Measurements from ENCODE around the gene DDX10.
"Not testable (repeated sequence)": the region's sequence is repeated elsewhere in the genome, so short reads cannot be mapped to it uniquely, and the experiment has no call there.

Gene DDX10

DNA sequence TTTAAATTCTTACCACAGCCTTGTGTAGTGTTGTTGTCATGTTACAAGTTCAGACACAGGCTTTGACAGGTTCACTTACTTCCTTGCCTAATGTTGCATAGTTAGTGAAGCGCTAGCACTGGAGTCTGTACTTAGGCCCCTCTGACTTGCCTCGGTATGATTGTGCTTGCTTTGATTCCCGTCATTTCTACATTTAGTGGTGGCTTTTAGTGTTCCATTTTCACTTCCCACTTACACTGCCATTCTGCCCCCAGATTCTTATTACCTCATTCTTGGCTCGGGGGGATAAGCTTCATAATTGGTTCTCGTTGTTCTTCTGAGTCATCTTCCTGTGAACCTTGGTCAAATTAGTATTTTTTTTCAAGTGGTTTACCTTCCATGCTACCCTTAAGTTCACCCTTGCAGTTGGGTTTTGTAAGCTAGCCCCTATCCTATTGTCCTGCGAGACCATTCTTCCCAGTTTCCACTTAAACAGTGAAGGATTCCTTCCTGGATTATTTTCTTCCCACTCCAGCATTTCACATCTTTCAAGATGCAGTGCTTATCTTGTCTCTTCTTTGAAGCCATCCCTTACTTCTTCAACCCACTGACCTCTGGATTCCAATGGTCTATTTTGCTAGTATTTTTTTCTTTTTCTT is 68.7 kb downstream of the DDX10 start:
- no peaks in the 10 kb centered on the region for H3K36me3 ChIP-seq (ENCODE audit: control insufficient read depth, insufficient read depth, low read length)
- H3K27ac ChIP-seq (ENCODE audit: low read depth, low read length), result no peak overlapping the region
- no peak overlapping the region for H3K4me3 ChIP-seq (ENCODE audit: low read length)

DNA sequence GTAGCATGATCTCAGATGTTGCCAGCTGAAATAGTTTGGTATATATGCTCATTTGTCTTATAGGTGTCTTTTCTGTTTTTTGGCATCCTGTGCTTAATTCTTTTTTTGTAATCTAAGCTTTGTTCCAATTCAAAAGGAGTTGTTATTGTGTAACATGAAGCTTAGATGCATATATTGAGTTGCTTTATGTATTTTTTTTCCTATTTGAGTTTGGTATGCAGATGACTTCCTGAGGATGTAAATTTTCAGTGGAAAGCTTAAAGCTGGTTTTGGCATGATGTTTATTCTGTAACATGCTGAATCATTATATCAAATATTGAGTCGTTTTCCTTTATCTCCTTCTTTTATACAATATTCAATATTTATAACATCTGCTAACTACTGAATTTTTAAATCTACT is 69.4 kb downstream of the DDX10 start:
- Histone ChIP-seq H3K4me1 (ENCODE audit: control insufficient read depth, insufficient read depth, low read length) (no peaks in the 10 kb centered on the region), H3K27me3 (ENCODE audit: control insufficient read depth, insufficient read depth, low read length) (no peaks in the 10 kb centered on the region), H3K4me3 (ENCODE audit: low read length) (no peak overlapping the region), H3K9ac (ENCODE audit: low read length) (no peak overlapping the region), H3K27ac (ENCODE audit: low read depth, low read length) (no peak overlapping the region), H3K36me3 (ENCODE audit: control insufficient read depth, insufficient read depth, low read length) (no peaks in the 10 kb centered on the region)

More for the DNA sequence above, 68.7 kb downstream of the DDX10 start:
- H3K27me3 ChIP-seq (ENCODE audit: control insufficient read depth, insufficient read depth, low read length), result no peaks in the 10 kb centered on the region
- H3K9ac ChIP-seq (ENCODE audit: low read length), result no peak overlapping the region
- no peaks in the 10 kb centered on the region for H3K4me1 ChIP-seq (ENCODE audit: control insufficient read depth, insufficient read depth, low read length)

DNA sequence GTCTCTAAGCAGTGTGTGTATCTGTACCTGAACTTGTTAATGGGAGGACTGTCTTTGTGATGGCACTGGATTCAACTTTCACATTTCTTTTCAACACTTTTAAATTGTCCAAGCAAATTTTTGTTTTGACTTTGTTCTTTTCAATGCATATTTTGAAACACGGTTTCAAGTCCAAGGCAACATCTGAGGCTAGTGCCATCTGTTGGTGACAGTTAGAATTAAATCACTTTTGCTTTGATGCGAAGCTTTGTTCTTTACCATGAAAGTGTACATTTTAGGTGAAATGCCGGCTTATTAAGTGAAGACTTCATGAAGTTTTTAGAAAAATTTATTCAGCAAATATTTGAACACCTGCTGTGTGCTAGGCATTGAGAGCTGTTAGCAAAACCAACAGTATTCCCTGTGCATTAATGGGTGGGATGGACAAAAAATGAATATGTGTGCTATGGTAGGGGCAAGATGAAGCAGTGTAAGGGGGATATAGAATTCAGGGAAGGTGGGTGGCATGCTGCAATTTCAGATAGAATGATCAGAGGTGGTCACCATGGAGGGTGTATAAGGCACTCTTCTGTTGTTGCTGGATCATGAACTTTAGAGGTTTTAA is 70.2 kb downstream of the DDX10 start:
- Histone ChIP-seq H3K27ac (ENCODE audit: low read depth, low read length) (no peak overlapping the region), H3K36me3 (ENCODE audit: control insufficient read depth, insufficient read depth, low read length) (no peaks in the 10 kb centered on the region), H3K9ac (ENCODE audit: low read length) (no peak overlapping the region), H3K4me3 (ENCODE audit: low read length) (no peak overlapping the region), H3K27me3 (ENCODE audit: control insufficient read depth, insufficient read depth, low read length) (no peaks in the 10 kb centered on the region), H3K4me1 (ENCODE audit: control insufficient read depth, insufficient read depth, low read length) (no peaks in the 10 kb centered on the region)

DNA sequence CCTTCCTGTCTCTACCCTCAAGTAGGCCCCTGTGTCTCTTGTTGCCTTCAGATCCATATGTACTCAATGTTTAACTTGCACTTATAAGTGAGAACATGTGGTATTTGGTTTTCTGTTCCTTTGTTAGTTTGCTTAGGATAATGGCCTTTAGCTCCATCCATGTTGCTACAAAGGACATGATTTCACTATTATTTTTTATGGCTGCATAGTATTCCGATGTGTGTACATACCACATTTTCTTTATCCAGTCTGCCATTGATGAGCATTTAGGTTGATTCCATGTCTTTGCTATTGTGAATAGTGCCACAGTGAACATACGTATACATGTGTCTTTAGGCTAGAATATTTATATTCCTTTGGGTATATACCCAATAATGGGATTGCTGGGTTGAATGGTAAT is 75.3 kb downstream of the DDX10 start:
- not testable (repeated sequence) for H3K9ac ChIP-seq (ENCODE audit: low read length); H3K27ac ChIP-seq (ENCODE audit: low read depth, low read length); H3K4me1 ChIP-seq (ENCODE audit: control insufficient read depth, insufficient read depth, low read length); H3K27me3 ChIP-seq (ENCODE audit: control insufficient read depth, insufficient read depth, low read length); H3K36me3 ChIP-seq (ENCODE audit: control insufficient read depth, insufficient read depth, low read length); H3K4me3 ChIP-seq (ENCODE audit: low read length)

DNA sequence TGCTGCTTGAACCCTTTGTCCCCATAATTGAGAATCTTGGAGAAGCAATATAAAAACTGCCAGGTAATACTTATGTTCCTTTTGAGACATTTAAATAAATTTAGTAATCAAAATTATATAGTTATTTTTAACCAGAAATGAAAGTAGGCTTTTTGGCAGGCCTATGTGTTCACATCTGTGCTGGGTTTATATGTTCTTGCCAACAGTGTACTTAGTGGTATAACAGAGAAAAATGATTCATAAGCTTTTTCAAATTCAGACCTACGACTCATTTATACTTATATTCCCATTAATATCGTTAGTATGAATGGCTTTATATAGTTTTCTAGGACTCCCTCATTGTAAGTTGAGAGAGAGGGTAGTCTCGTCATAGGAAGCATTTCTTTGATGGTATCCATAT is 79.0 kb downstream of the DDX10 start:
- Histone ChIP-seq H3K9ac (ENCODE audit: low read length) (no peak overlapping the region), H3K36me3 (ENCODE audit: control insufficient read depth, insufficient read depth, low read length) (no peaks in the 10 kb centered on the region), H3K27me3 (ENCODE audit: control insufficient read depth, insufficient read depth, low read length) (no peaks in the 10 kb centered on the region), H3K4me3 (ENCODE audit: low read length) (no peak overlapping the region), H3K4me1 (ENCODE audit: control insufficient read depth, insufficient read depth, low read length) (no peaks in the 10 kb centered on the region), H3K27ac (ENCODE audit: low read depth, low read length) (no peak overlapping the region)

DNA sequence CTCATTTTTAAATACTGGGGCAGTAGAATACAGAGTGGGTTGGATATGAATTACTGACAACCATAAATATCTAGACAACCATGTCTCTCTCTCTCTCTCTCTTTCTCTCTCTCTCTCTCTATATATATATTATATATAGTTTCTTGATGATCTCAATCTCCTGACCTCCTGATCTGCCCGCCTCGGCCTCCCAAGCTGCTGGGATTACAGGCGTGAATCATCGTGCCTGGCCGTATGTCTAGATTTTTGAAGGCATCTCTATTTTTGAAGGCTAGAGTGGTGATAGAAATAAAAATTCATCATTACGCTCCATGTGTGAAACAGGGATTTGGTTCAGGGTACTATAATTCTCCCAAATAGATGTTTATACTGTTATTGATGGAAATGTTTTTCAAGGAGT is 84.1 kb downstream of the DDX10 start:
- Histone ChIP-seq H3K27ac (ENCODE audit: low read depth, low read length) (no peak overlapping the region), H3K4me3 (ENCODE audit: low read length) (no peak overlapping the region), H3K4me1 (ENCODE audit: control insufficient read depth, insufficient read depth, low read length) (no peaks in the 10 kb centered on the region), H3K36me3 (ENCODE audit: control insufficient read depth, insufficient read depth, low read length) (no peaks in the 10 kb centered on the region), H3K9ac (ENCODE audit: low read length) (no peak overlapping the region), H3K27me3 (ENCODE audit: control insufficient read depth, insufficient read depth, low read length) (no peaks in the 10 kb centered on the region)

GRCh38 chr11:108751444-108751843 is 86.6 kb downstream of the DDX10 start:
- H3K27me3 ChIP-seq (ENCODE audit: control insufficient read depth, insufficient read depth, low read length), result no peaks in the 10 kb centered on the region
- no peak overlapping the region for H3K9ac ChIP-seq (ENCODE audit: low read length)
- H3K36me3 ChIP-seq (ENCODE audit: control insufficient read depth, insufficient read depth, low read length), result no peaks in the 10 kb centered on the region
- H3K27ac ChIP-seq (ENCODE audit: low read depth, low read length), result no peak overlapping the region
- peaks cover 3% of the 10 kb centered on the region for H3K4me1 ChIP-seq (ENCODE audit: control insufficient read depth, insufficient read depth, low read length)
- H3K4me3 ChIP-seq (ENCODE audit: low read length), result no peak overlapping the region

DNA sequence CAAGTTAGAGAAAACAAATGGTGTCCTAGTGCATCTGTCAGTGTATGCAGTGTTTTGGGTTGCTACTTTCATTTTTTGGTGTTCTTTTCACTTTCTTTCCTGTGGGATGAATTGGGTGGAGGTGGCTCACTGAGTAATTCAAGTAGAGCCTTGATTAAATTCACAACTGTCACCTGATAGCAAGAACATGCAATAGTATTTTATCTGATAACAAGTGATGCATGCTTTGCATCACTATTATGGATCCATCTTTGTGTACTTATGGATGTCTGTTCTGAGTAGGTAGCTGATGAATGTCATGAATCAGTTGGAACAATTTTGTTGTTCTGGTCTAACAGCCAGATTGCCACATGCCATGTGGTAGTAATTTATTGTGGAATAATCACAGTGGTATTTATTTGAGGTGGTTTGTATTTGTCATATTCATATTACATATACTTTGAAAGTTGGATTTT is 87.5 kb downstream of the DDX10 start:
- Histone ChIP-seq H3K4me3 (ENCODE audit: low read length) (no peak overlapping the region), H3K27me3 (ENCODE audit: control insufficient read depth, insufficient read depth, low read length) (no peaks in the 10 kb centered on the region), H3K9ac (ENCODE audit: low read length) (no peak overlapping the region), H3K36me3 (ENCODE audit: control insufficient read depth, insufficient read depth, low read length) (no peaks in the 10 kb centered on the region), H3K4me1 (ENCODE audit: control insufficient read depth, insufficient read depth, low read length) (peaks cover 3% of the 10 kb centered on the region), H3K27ac (ENCODE audit: low read depth, low read length) (no peak overlapping the region)

- Histone ChIP-seq H3K4me3 (ENCODE audit: low read length) (no peak overlapping the region), H3K36me3 (ENCODE audit: control insufficient read depth, insufficient read depth, low read length) (no peaks in the 10 kb centered on the region), H3K27me3 (ENCODE audit: control insufficient read depth, insufficient read depth, low read length) (no peaks in the 10 kb centered on the region), H3K27ac (ENCODE audit: low read depth, low read length) (no peak overlapping the region), H3K9ac (ENCODE audit: low read length) (no peak overlapping the region), H3K4me1 (ENCODE audit: control insufficient read depth, insufficient read depth, low read length) (peaks cover 3% of the 10 kb centered on the region)
These were observed 90.2 kb downstream of the DDX10 start for GRCh38 chr11:108754901-108755625.

- H3K4me3 ChIP-seq (ENCODE audit: low read length), result no peak overlapping the region
- no peak overlapping the region for H3K27ac ChIP-seq (ENCODE audit: low read depth, low read length)
- H3K36me3 ChIP-seq (ENCODE audit: control insufficient read depth, insufficient read depth, low read length), result no peaks in the 10 kb centered on the region
- no peaks in the 10 kb centered on the region for H3K27me3 ChIP-seq (ENCODE audit: control insufficient read depth, insufficient read depth, low read length)
- H3K4me1 ChIP-seq (ENCODE audit: control insufficient read depth, insufficient read depth, low read length), result peaks cover 3% of the 10 kb centered on the region
- H3K9ac ChIP-seq (ENCODE audit: low read length), result no peak overlapping the region
These were observed 92.8 kb downstream of the DDX10 start for GRCh38 chr11:108757630-108758029.

DNA sequence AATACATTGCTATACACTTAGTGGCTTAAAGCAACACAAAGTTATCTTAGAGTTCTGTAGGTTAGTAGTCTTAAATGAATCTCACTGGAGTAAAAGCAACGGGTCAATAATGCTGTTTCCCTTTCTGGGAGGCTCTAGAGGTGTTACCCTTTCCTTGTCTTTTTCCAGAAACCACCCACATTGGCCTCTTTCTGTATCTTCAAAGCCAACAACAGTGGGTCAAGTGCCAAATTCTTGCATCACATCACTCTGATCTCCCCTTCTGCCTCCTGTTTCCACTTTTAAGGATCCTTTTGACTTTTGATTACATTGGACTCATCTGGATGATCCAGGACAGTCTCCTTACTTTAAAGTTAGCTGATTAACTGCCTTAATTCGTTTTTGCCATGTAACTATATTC is 93.6 kb downstream of the DDX10 start:
- H3K9ac ChIP-seq (ENCODE audit: low read length), result no peak overlapping the region
- no peaks in the 10 kb centered on the region for H3K27me3 ChIP-seq (ENCODE audit: control insufficient read depth, insufficient read depth, low read length)
- no peak overlapping the region for H3K4me3 ChIP-seq (ENCODE audit: low read length)
- H3K4me1 ChIP-seq (ENCODE audit: control insufficient read depth, insufficient read depth, low read length), result peaks cover 3% of the 10 kb centered on the region
- no peak overlapping the region for H3K27ac ChIP-seq (ENCODE audit: low read depth, low read length)
- H3K36me3 ChIP-seq (ENCODE audit: control insufficient read depth, insufficient read depth, low read length), result no peaks in the 10 kb centered on the region

DNA sequence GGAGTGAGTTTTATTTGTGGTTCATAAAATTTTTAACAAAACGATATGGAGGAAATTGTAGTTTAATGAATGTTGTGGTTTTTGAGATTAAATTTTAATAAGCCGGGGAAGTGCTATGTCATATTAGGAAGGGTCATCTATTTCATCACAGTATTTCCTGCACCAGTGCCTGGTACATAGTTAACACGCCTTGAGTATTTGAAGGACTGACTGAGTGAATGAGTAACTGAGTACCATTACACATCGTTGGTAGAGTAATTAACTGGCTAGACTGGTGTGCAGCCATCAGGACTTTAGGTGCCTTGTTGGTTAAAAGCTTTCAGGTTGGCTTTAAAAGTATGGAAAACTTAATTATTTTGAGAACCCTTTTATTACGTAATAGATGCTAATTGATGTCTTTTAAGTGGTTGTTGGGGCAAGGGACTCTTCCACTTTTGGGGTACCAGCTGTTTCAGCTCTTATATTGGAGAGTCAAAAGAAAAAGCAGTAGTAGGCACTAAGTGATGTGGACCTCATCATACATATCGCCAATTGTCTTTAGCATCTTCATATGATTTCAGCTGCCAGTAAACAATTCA is 101.8 kb downstream of the DDX10 start:
- no peaks in the 10 kb centered on the region for H3K4me1 ChIP-seq (ENCODE audit: control insufficient read depth, insufficient read depth, low read length)
- H3K27ac ChIP-seq (ENCODE audit: low read depth, low read length), result no peak overlapping the region
- H3K36me3 ChIP-seq (ENCODE audit: control insufficient read depth, insufficient read depth, low read length), result no peaks in the 10 kb centered on the region
- H3K27me3 ChIP-seq (ENCODE audit: control insufficient read depth, insufficient read depth, low read length), result no peaks in the 10 kb centered on the region
- H3K4me3 ChIP-seq (ENCODE audit: low read length), result no peak overlapping the region
- H3K9ac ChIP-seq (ENCODE audit: low read length), result no peak overlapping the region

Data from rectal smooth muscle tissue (tissue), 1 donor.